ENCODE data around the gene PIAS4.

Gene PIAS4, protein sequence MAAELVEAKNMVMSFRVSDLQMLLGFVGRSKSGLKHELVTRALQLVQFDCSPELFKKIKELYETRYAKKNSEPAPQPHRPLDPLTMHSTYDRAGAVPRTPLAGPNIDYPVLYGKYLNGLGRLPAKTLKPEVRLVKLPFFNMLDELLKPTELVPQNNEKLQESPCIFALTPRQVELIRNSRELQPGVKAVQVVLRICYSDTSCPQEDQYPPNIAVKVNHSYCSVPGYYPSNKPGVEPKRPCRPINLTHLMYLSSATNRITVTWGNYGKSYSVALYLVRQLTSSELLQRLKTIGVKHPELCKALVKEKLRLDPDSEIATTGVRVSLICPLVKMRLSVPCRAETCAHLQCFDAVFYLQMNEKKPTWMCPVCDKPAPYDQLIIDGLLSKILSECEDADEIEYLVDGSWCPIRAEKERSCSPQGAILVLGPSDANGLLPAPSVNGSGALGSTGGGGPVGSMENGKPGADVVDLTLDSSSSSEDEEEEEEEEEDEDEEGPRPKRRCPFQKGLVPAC

DNA sequence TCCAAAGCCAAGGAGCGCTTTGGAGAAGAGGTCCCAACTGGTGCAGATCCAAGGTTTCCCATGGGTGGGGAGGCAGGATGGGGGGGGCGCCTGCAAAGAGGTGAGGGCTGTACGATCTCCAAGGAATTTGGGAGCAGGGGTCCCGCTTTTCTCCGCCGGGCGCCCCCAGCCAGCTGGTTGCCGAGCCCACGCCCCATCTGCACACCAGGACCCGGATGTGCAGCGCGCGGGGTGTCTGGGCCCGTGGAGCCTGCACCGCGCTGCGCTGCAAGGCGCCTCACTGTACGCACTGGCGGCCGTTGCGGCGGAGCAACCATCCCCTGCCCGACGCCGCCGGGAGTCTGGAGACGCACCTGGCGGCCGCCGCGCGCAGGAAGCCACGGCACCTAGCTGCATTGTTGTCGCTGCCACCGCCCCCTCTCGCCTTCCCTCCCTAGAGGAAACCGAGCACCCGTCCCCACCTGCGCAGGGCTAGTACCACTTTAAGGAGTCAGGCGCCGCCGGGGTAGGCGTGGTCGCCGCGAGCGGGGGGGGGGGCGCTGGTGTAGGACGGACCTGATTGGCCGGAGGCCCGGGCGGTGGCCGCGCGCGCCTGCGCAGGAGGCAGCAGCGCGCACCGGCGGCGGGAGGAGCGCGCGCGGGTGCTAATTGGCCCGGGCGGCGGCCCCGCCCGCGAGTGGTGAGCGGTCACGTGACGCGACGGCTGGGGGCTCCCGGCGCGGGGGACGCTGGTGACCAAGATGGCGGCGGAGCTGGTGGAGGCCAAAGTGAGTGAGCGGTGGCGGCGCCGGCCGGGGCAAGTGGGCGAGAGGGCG is at the start of gene PIAS4:
Gene PIAS4, plus strand, starts transcription at position 716 of the 815 bp plus-strand sequence. Its CDS starts 25 bp downstream, at position 741.
- TF ChIP-seq, protein P1, sequence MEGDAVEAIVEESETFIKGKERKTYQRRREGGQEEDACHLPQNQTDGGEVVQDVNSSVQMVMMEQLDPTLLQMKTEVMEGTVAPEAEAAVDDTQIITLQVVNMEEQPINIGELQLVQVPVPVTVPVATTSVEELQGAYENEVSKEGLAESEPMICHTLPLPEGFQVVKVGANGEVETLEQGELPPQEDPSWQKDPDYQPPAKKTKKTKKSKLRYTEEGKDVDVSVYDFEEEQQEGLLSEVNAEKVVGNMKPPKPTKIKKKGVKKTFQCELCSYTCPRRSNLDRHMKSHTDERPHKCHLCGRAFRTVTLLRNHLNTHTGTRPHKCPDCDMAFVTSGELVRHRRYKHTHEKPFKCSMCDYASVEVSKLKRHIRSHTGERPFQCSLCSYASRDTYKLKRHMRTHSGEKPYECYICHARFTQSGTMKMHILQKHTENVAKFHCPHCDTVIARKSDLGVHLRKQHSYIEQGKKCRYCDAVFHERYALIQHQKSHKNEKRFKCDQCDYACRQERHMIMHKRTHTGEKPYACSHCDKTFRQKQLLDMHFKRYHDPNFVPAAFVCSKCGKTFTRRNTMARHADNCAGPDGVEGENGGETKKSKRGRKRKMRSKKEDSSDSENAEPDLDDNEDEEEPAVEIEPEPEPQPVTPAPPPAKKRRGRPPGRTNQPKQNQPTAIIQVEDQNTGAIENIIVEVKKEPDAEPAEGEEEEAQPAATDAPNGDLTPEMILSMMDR (IDR thresholded peaks at IDR 0.05; ENCODE audit: low read depth, low read length, missing control alignments) = no peak
- H3K4me3 ChIP-seq (ENCODE audit: low read depth, low read length) = peak within 1 kb of the TSS; percentile 90
- DNase-seq (ENCODE audit: low read depth) = peak; percentile 78
- in situ Hi-C loops (cut with HindIII; ENCODE audit: low sequenced_read_pairs) = no loop called here

DNA sequence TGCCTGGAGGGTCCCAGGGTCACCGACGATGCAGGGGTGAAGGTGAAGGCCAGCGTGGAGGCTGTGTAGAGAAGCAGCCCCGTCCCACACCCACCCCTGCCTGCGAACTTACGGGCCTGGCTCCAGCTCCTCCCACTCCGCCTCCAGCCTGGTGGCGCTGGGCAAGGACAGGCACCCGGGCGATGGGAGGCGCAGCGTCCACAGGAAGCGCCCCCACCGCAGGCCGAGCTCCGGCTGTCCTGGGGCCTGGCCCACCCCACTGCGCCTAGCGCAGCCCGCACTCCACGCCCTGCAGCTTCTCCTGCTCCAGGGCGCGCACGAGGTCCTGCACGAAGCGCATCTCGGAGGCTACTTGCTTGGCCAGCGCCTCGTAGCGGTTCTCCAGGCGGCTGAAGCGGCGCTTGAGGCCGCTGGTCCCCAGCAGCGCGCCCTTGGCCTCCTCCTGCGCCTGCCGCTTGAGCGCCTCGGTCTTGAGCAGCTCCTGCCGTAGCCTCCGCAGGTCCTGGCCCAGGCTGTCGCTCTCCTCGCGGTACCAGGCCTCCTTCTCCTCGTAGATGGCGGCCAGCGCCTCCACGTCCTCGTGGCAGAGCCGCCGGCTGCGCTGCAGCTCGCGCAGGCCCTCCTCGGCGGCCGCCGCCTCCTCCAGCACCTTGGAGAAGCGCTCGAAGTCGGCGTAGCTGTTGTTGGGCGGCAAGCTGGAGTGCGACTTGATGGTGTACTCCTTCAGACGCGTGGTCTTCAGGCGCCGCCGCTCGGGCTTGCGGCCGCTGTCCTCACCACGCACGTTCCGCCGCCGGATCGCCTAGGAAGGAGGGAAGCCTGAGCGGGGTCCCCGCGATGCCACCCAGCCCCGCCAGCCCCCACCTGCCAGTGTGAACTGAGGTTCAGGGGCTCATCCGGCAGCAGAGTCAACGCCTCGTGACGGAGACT is 48.4 kb upstream of the PIAS4 start:
- no peak overlapping the region for H3K4me3 ChIP-seq (ENCODE audit: low read depth, low read length)
- TF ChIP-seq, protein P1 (IDR thresholded peaks at IDR 0.05; ENCODE audit: low read depth, low read length, missing control alignments) = no peak
- in situ Hi-C loops (cut with HindIII; ENCODE audit: low sequenced_read_pairs) = no loop called here
- no peak for DNase-seq (ENCODE audit: low read depth)

DNA sequence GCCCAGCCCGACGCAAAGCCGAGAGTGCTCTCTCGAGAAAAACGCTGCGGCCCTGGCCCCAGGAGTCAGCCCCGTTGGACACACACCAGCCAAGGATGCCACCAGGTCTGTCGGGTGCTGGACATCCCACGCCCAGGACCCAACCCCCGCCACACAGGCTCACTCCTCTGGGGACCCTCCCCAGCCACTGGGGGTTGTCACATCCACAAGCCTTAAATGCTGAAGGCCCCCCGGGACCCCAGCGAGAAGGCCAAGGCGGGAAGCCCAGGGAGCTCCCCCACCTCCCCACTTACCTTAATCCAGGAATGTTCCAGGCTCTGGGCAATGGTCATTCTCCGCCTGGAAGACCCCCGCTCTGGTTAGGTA is 47.8 kb upstream of the PIAS4 start:
- no peak for DNase-seq (ENCODE audit: low read depth)
- in situ Hi-C loops (cut with HindIII; ENCODE audit: low sequenced_read_pairs) = no loop called here
- H3K4me3 ChIP-seq (ENCODE audit: low read depth, low read length) = no peak overlapping the region
- TF ChIP-seq, protein P1 (IDR thresholded peaks at IDR 0.05; ENCODE audit: low read depth, low read length, missing control alignments) = no peak

DNA sequence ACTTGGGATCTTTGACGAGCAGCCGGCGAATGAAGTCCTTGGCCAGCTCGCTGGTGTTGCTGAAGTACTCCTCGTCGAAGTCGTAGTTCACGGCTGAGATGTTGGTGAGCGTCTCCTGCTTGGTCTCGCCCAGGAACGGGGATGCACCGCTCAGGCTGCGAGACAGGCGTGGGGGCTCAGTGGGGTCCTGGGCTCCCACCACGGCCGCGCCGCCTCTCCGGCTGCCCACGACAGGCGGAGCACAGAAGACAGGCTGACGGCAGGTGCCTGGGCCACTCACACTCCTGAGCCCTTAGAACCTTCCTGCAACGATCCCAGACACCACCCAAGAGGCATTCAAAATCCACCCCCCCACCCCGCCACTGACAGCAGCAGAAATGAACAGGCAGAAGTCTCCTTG is 46.5 kb upstream of the PIAS4 start:
- no peak overlapping the region for H3K4me3 ChIP-seq (ENCODE audit: low read depth, low read length)
- TF ChIP-seq, protein P1 (IDR thresholded peaks at IDR 0.05; ENCODE audit: low read depth, low read length, missing control alignments) = no peak
- in situ Hi-C loops (cut with HindIII; ENCODE audit: low sequenced_read_pairs) = no loop called here
- DNase-seq (ENCODE audit: low read depth) = no peak

DNA sequence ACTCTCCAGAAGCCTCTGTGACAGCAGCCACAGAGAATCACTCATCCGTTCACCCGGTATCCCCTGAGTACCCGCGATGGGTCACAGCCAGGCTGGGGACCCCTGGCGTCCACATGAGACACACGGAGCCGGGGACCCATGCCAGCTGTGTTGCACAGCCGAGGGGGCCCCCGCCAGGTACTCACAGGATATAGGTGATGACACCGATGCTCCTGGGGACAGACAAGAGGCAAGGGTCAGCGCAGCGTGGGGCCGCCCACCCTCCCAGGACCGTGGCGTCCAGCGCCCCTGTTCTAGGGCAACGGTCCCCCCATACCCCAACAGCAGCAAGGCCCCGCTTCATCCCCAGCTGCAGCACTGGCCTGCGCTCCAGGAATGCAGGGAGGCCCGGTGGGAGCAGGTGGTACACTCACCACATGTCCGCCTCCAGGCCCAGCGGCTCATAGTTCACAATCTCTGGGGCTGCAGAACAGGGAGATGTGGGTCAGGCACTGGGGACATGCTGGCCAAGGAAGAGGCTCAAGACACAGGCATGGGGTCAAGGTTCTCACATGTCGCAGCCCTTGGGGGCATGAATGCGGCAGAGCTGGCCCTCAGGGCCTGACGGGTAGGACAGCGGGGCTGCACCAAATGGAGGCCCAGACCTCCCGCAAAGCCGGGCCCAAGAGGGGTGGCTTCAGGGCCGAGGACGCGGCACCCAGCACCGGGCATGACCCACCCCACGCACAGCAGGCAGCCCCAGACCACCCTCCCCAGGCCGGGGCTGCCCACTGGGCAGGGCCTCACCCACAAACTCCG is 43.9 kb upstream of the PIAS4 start:
- TF ChIP-seq, protein P1 (IDR thresholded peaks at IDR 0.05; ENCODE audit: low read depth, low read length, missing control alignments) = no peak
- DNase-seq (ENCODE audit: low read depth) = no peak
- in situ Hi-C loops (cut with HindIII; ENCODE audit: low sequenced_read_pairs) = no loop called here
- no peak overlapping the region for H3K4me3 ChIP-seq (ENCODE audit: low read depth, low read length)
